Osteoblast (primary cell): ENCODE measurements around the gene CYP26B1. TPM values are rescaled to one million over a fixed set of nuclear protein-coding genes. Genes with fewer than 3 reads are reported as not detected.

Experiments used
- DNase-seq: peaks from one replicate; pipeline ENCODE4 v3.0.0; 2011; ENCODE audit warnings: low spot score, mixed read lengths; ENCODE audit not compliant: insufficient read length; ENCODE audit errors: missing footprints
- H2AFZ ChIP-seq: 2 replicates; pipeline ENCODE4 v1.6.0; 2011; ENCODE audit warnings: mild to moderate bottlenecking, low read length
- H3K27ac ChIP-seq: 2 replicates; pipeline ENCODE4 v1.5.1; 2011; ENCODE audit warnings: mild to moderate bottlenecking, low read depth, low read length, moderate library complexity
- H3K27me3 ChIP-seq: 2 replicates; pipeline ENCODE4 v1.6.0; 2012; ENCODE audit warnings: mild to moderate bottlenecking, control low read depth, inconsistent platforms, low read length, moderate library complexity; ENCODE audit not compliant: insufficient read depth
- H3K36me3 ChIP-seq: 2 replicates; pipeline ENCODE4 v1.5.1; 2011; ENCODE audit warnings: mild to moderate bottlenecking, low read length, control low read depth, moderate library complexity; ENCODE audit not compliant: insufficient read depth
- H3K4me1 ChIP-seq: 2 replicates; pipeline ENCODE4 v1.5.1; 2011; ENCODE audit warnings: mild to moderate bottlenecking, low read length, control low read depth, moderate library complexity; ENCODE audit not compliant: insufficient read depth
- H3K4me2 ChIP-seq: 2 replicates; pipeline ENCODE4 v1.6.0; 2011; ENCODE audit warnings: mild to moderate bottlenecking, low read length; ENCODE audit not compliant: insufficient read depth
- H3K4me3 ChIP-seq: fragments of 200-600 bp; sonication (generic); 3 replicates; pipeline ENCODE4 v1.5.1; 2012; ENCODE audit warnings: mild to moderate bottlenecking, low read length, inconsistent platforms; ENCODE audit not compliant: insufficient read depth
- H3K79me2 ChIP-seq: 2 replicates; pipeline ENCODE4 v1.6.0; 2012; ENCODE audit warnings: mild to moderate bottlenecking, low read length, control low read depth, inconsistent platforms; ENCODE audit not compliant: insufficient read depth
- H3K9me3 ChIP-seq: 2 replicates; pipeline ENCODE4 v1.5.1; 2011; ENCODE audit warnings: low read depth, low read length, control low read depth
- H4K20me1 ChIP-seq: 2 replicates; pipeline ENCODE4 v1.6.0; 2012; ENCODE audit warnings: mild to moderate bottlenecking, low read length, control low read depth; ENCODE audit not compliant: insufficient read depth
- total RNA-seq: library from RNA; depleted of rRNA; stranded (reverse); fragments of >200 nt; gene quantifications from 2 replicates; pipeline ENCODE4 v1.2.3, GENCODE V29; 2012
- TF ChIP-seq, protein P1 (sequence below): IDR thresholded peaks from 2 replicates; pipeline ENCODE4 v1.5.1; 2011; ENCODE audit warnings: mild to moderate bottlenecking, low read depth, low read length, moderate library complexity; ENCODE audit errors: extremely low read depth

Gene CYP26B1
- total RNA-seq, 1 donor = under 0.01 TPM

DNA sequence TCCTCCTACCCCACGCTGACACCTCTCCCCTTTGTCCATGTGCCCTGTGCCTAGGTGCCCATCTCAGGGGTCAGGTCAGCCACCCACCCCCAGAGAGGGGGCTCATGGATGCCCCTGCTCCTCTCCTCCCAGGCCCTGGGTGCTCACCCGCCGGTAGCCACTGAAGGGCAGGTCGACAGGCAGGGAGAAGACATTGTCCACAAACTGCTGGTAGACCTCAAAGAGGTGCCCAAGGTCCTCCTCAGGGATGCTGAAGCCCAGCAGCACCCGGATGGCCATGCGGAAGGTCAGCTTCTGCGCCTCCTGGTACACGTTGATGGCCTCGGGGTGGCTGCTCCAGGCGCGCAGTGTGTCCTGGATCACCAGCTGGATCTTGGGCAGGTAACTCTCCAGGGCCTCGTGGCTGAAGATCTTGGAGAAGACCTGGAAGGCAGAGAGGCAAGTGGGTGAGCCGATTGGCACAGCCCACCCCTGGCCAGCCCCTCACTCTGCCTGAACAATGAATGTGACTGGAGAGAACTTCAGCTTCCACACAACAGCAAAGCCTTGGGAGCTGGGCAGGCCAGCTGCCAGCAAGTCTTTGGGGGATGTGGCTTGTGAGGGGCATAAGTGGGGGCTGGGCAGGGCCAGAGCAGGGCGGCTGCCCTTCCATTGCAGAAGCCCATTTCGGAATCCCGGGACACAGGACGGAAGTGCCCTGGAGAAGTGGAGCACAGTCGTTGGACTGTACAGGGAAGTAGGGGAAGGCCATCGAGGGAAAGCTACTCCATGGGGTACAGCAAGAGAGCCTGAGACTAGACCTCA lies 12.5 kb downstream of the CYP26B1 start:
- no peak overlapping the region for H3K4me2 ChIP-seq
- H3K27ac ChIP-seq = no peak overlapping the region
- H2AFZ ChIP-seq = no peak overlapping the region
- no peaks in the 10 kb centered on the region for H3K36me3 ChIP-seq
- H3K4me1 ChIP-seq = no peaks in the 10 kb centered on the region
- no peaks in the 10 kb centered on the region for H3K79me2 ChIP-seq
- TF ChIP-seq, protein P1, sequence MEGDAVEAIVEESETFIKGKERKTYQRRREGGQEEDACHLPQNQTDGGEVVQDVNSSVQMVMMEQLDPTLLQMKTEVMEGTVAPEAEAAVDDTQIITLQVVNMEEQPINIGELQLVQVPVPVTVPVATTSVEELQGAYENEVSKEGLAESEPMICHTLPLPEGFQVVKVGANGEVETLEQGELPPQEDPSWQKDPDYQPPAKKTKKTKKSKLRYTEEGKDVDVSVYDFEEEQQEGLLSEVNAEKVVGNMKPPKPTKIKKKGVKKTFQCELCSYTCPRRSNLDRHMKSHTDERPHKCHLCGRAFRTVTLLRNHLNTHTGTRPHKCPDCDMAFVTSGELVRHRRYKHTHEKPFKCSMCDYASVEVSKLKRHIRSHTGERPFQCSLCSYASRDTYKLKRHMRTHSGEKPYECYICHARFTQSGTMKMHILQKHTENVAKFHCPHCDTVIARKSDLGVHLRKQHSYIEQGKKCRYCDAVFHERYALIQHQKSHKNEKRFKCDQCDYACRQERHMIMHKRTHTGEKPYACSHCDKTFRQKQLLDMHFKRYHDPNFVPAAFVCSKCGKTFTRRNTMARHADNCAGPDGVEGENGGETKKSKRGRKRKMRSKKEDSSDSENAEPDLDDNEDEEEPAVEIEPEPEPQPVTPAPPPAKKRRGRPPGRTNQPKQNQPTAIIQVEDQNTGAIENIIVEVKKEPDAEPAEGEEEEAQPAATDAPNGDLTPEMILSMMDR = no peak
- H3K9me3 ChIP-seq = no peaks in the 10 kb centered on the region
- no peaks in the 10 kb centered on the region for H4K20me1 ChIP-seq
- H3K27me3 ChIP-seq = peaks cover 17% of the 10 kb centered on the region
- peak; percentile 62 for DNase-seq
- H3K4me3 ChIP-seq = no peak overlapping the region

DNA sequence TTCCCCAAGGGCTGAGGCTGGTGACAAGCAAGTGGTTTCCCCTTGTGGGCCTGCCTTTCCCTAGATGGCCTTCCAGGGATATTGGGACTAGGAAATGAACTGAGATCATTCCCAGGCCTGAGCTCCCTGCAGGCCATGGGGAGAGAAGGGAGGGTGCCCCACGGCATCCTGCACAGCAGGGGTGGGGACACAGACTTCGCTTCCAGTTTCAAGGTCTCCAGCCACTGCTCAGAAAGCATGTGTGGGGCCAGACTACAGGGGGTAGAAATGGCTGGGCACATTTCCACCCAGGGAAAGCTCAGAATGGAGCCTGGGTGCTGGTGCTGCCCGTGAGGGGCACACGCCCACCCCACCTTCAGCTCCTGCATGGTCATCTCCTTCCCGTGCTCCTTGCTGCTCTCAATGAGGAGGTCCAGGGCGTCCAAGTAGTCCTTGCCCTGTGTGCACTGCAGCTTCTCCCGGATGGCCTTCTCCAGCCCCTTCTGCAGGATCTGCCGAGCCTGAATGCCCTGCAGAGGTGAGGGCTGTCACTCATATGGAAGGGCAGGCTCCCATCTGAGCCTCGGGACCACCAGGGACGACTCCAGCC lies 13.2 kb downstream of the CYP26B1 start:
- Histone ChIP-seq H3K4me2 (no peak overlapping the region), H2AFZ (no peak overlapping the region), H3K4me3 (no peak overlapping the region), H3K36me3 (no peaks in the 10 kb centered on the region), H3K9me3 (no peaks in the 10 kb centered on the region), H3K27ac (no peak overlapping the region), H3K79me2 (no peaks in the 10 kb centered on the region), H4K20me1 (no peaks in the 10 kb centered on the region), H3K4me1 (no peaks in the 10 kb centered on the region), H3K27me3 (peaks cover 20% of the 10 kb centered on the region)
- DNase-seq = peak; percentile 80
- TF ChIP-seq, protein P1 = no peak

DNA sequence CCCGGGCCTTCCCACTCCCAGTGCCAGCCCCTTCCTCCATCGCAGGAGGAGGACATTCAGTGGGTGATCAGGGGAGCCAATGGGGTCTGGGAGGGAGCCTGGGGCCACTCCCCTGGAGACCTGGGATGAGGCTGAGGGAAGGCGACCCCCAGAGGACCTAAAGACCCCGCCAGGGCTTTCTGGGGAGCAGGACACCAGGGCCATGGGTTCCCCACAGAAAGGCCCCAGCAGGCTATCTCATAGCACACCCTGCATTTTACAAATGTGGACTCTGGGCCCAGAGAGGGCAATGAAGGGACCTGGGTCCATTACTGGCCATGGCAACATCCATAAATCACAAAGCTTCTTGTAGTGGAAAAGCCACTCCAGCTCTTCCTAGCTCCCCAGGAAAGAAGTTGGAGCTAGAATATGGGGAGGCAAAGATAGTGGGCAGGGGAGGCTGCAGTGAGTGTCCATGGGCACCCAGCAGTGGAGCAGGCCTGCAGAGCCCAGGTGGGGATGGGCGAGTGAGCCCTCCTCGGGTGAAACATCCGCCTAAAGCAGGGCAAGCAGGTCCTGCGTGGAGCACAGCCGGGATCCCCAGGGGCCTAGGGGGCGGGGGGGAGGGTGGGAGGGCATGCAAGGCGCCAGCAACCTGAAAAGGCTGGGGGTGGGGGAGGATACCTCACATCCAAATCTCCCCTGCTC lies 13.8 kb downstream of the CYP26B1 start:
- H3K4me1 ChIP-seq = no peaks in the 10 kb centered on the region
- peaks cover 20% of the 10 kb centered on the region for H3K27me3 ChIP-seq
- no peak overlapping the region for H3K27ac ChIP-seq
- no peaks in the 10 kb centered on the region for H4K20me1 ChIP-seq
- DNase-seq = peak; percentile 53
- H3K79me2 ChIP-seq = no peaks in the 10 kb centered on the region
- H3K4me3 ChIP-seq = no peak overlapping the region
- no peak overlapping the region for H2AFZ ChIP-seq
- H3K9me3 ChIP-seq = no peaks in the 10 kb centered on the region
- TF ChIP-seq, protein P1 = no peak
- no peaks in the 10 kb centered on the region for H3K36me3 ChIP-seq
- no peak overlapping the region for H3K4me2 ChIP-seq
